Measurements from ENCODE around the gene LIN28A. TPM values are rescaled to one million over a fixed set of nuclear protein-coding genes. Genes with fewer than 3 reads are reported as not detected.
"Not testable (repeated sequence)": the region's sequence is repeated elsewhere in the genome, so short reads cannot be mapped to it uniquely, and the experiment has no call there.

LIN28A gene
- total RNA-seq, 1 donor from 2014 or later: 43.7 TPM

- Histone ChIP-seq H3K9ac (ENCODE audit: low read length) (no peak overlapping the region), H3K36me3 (ENCODE audit: insufficient read depth, low read length) (no peaks in the 10 kb centered on the region), H2AFZ (ENCODE audit: low read depth, low read length) (no peak overlapping the region), H3K79me2 (ENCODE audit: insufficient read depth, low read length) (no peaks in the 10 kb centered on the region), H3K27ac (ENCODE audit: low read depth, low read length) (no peak overlapping the region), H3K4me1 (ENCODE audit: insufficient read depth, low read length) (peaks cover 15% of the 10 kb centered on the region), H3K4me3 (ENCODE audit: insufficient read depth, low read depth, low read length) (no peak overlapping the region), H3K27me3 (ENCODE audit: insufficient read depth, low read length) (no peaks in the 10 kb centered on the region), H3K4me2 (ENCODE audit: low read length) (peak overlapping the region; percentile 26), H4K20me1 (ENCODE audit: insufficient read depth, low read length) (no peaks in the 10 kb centered on the region), H3K9me3 (ENCODE audit: insufficient read depth, low read depth, low read length) (no peaks in the 10 kb centered on the region)
- Mint-ChIP-seq H3K36me3 (ENCODE audit: low read depth, unreplicated experiment) (no peaks in the 10 kb centered on the region), H3K4me3 (ENCODE audit: unreplicated experiment) (no peak overlapping the region), H3K27ac (ENCODE audit: unreplicated experiment) (no peak overlapping the region), H3K9me3 (ENCODE audit: unreplicated experiment) (no peaks in the 10 kb centered on the region), H3K4me1 (ENCODE audit: low read depth, unreplicated experiment) (peaks cover 30% of the 10 kb centered on the region), H3K27me3 (ENCODE audit: low read depth, unreplicated experiment) (peaks cover 7% of the 10 kb centered on the region)
- TF ChIP-seq CTCF (IDR thresholded peaks at IDR 0.05; ENCODE audit: insufficient read depth, low read depth, low read length): no peak
- no peak for TF ChIP-seq EZH2 (IDR thresholded peaks at IDR 0.05; ENCODE audit: insufficient read depth, low read length)
- DNase-seq (ENCODE audit: low read depth): no peak
- no peak for FAIRE-seq
Observed at GRCh38 chr1:26373281-26373680, 37.3 kb upstream of the LIN28A start.

- peaks cover 4% of the 10 kb centered on the region for H3K27me3 Mint-ChIP-seq (ENCODE audit: low read depth, unreplicated experiment)
- H2AFZ ChIP-seq (ENCODE audit: low read depth, low read length): peak overlapping the region; percentile 48
Observed at GRCh38 chr1:26373789-26374188, 36.8 kb upstream of the LIN28A start.

GRCh38 chr1:26374361-26374760 lies 36.3 kb upstream of the LIN28A start:
- not testable (repeated sequence) for H2AFZ ChIP-seq (ENCODE audit: low read depth, low read length); H4K20me1 ChIP-seq (ENCODE audit: insufficient read depth, low read length); H3K27ac ChIP-seq (ENCODE audit: low read depth, low read length); H3K36me3 ChIP-seq (ENCODE audit: insufficient read depth, low read length); H3K79me2 ChIP-seq (ENCODE audit: insufficient read depth, low read length); FAIRE-seq; H3K9me3 ChIP-seq (ENCODE audit: insufficient read depth, low read depth, low read length); H3K9me3 Mint-ChIP-seq (ENCODE audit: unreplicated experiment); H3K4me3 ChIP-seq (ENCODE audit: insufficient read depth, low read depth, low read length); H3K9ac ChIP-seq (ENCODE audit: low read length); H3K27me3 Mint-ChIP-seq (ENCODE audit: low read depth, unreplicated experiment); H3K36me3 Mint-ChIP-seq (ENCODE audit: low read depth, unreplicated experiment); H3K27me3 ChIP-seq (ENCODE audit: insufficient read depth, low read length); DNase-seq (ENCODE audit: low read depth)
- Histone ChIP-seq H3K4me1 (ENCODE audit: insufficient read depth, low read length) (peaks cover 20% of the 10 kb centered on the region), H3K4me2 (ENCODE audit: low read length) (peak overlapping the region; percentile 26)
- peaks cover 36% of the 10 kb centered on the region for H3K4me1 Mint-ChIP-seq (ENCODE audit: low read depth, unreplicated experiment)
- H3K4me3 Mint-ChIP-seq (ENCODE audit: unreplicated experiment): peak overlapping the region; percentile 69
- peak overlapping the region; percentile 28 for H3K27ac Mint-ChIP-seq (ENCODE audit: unreplicated experiment)

More at GRCh38 chr1:26373789-26374188, 36.8 kb upstream of the LIN28A start:
- Histone ChIP-seq H3K27ac (ENCODE audit: low read depth, low read length) (no peak overlapping the region), H3K79me2 (ENCODE audit: insufficient read depth, low read length) (no peaks in the 10 kb centered on the region), H3K9ac (ENCODE audit: low read length) (no peak overlapping the region), H3K27me3 (ENCODE audit: insufficient read depth, low read length) (no peaks in the 10 kb centered on the region), H3K4me1 (ENCODE audit: insufficient read depth, low read length) (peaks cover 20% of the 10 kb centered on the region), H3K36me3 (ENCODE audit: insufficient read depth, low read length) (no peaks in the 10 kb centered on the region), H4K20me1 (ENCODE audit: insufficient read depth, low read length) (no peaks in the 10 kb centered on the region), H3K9me3 (ENCODE audit: insufficient read depth, low read depth, low read length) (no peaks in the 10 kb centered on the region), H3K4me2 (ENCODE audit: low read length) (peak overlapping the region; percentile 26), H3K4me3 (ENCODE audit: insufficient read depth, low read depth, low read length) (no peak overlapping the region)
- no peak for FAIRE-seq
- DNase-seq (ENCODE audit: low read depth): peak; percentile 59
- Mint-ChIP-seq H3K4me3 (ENCODE audit: unreplicated experiment) (peak overlapping the region; percentile 69), H3K4me1 (ENCODE audit: low read depth, unreplicated experiment) (peaks cover 35% of the 10 kb centered on the region), H3K36me3 (ENCODE audit: low read depth, unreplicated experiment) (no peaks in the 10 kb centered on the region), H3K9me3 (ENCODE audit: unreplicated experiment) (no peaks in the 10 kb centered on the region), H3K27ac (ENCODE audit: unreplicated experiment) (peak overlapping the region; percentile 6)
- TF ChIP-seq EZH2 (IDR thresholded peaks at IDR 0.05; ENCODE audit: insufficient read depth, low read length): no peak
- TF ChIP-seq CTCF (IDR thresholded peaks at IDR 0.05; ENCODE audit: insufficient read depth, low read depth, low read length): no peak

Measured in astrocyte (in vitro differentiated cells and primary cell).